ENCODE measurements around the gene MVK.

DNA sequence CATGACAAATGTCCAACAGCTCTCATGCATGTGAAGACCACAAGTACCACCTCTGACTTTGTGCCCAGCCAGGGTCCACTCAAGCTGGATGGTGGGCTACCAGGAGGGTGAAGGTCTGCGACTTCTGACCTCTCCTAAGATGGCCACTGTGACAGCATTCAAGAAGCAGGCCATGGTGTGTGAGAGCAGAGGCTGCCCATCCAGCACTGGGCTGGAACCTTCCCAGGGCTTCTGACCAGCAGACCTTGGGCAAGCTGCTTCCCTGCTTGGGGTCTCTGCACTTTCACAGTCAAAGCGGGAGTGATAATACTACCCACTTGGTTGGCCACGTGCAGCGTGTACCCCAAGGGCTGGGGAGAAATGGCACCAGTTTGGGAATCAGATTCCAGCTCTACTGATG, 10.7 kb upstream of the MVK start:
- TF ChIP-seq, protein P1, sequence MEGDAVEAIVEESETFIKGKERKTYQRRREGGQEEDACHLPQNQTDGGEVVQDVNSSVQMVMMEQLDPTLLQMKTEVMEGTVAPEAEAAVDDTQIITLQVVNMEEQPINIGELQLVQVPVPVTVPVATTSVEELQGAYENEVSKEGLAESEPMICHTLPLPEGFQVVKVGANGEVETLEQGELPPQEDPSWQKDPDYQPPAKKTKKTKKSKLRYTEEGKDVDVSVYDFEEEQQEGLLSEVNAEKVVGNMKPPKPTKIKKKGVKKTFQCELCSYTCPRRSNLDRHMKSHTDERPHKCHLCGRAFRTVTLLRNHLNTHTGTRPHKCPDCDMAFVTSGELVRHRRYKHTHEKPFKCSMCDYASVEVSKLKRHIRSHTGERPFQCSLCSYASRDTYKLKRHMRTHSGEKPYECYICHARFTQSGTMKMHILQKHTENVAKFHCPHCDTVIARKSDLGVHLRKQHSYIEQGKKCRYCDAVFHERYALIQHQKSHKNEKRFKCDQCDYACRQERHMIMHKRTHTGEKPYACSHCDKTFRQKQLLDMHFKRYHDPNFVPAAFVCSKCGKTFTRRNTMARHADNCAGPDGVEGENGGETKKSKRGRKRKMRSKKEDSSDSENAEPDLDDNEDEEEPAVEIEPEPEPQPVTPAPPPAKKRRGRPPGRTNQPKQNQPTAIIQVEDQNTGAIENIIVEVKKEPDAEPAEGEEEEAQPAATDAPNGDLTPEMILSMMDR (IDR thresholded peaks at IDR 0.05), result no peak
- no peak for TF ChIP-seq EP300 (IDR thresholded peaks at IDR 0.05)
- TF ChIP-seq POLR2A (IDR thresholded peaks at IDR 0.05), result no peak

Data from tibial nerve (tissue), 4 donors.